Mammary epithelial cell (primary cell): ENCODE results near the gene KLHL2.
"Not testable (repeated sequence)": the region's sequence is repeated elsewhere in the genome, so short reads cannot be mapped to it uniquely, and the experiment has no call there.

Experiments used
- EZH2 ChIP-seq: IDR thresholded peaks from 2 replicates; pipeline ENCODE4 v1.6.1; 2012; ENCODE audit warnings: low read length, inconsistent platforms, borderline replicate concordance
- TF ChIP-seq, protein P1 (sequence below), 2 donors: IDR thresholded peaks in 1 of 2; conservative IDR thresholded peaks in 1 of 2; 2 replicates each; pipeline ENCODE4 v1.5.1; 2011 to 2012; ENCODE audit warnings: inconsistent platforms in 2 of 2, low read length in 2 of 2, mild to moderate bottlenecking in 2 of 2, control low read depth in 1 of 2, low read depth in 1 of 2; ENCODE audit not compliant: insufficient read depth in 1 of 2; ENCODE audit errors: extremely low read depth in 1 of 2

DNA sequence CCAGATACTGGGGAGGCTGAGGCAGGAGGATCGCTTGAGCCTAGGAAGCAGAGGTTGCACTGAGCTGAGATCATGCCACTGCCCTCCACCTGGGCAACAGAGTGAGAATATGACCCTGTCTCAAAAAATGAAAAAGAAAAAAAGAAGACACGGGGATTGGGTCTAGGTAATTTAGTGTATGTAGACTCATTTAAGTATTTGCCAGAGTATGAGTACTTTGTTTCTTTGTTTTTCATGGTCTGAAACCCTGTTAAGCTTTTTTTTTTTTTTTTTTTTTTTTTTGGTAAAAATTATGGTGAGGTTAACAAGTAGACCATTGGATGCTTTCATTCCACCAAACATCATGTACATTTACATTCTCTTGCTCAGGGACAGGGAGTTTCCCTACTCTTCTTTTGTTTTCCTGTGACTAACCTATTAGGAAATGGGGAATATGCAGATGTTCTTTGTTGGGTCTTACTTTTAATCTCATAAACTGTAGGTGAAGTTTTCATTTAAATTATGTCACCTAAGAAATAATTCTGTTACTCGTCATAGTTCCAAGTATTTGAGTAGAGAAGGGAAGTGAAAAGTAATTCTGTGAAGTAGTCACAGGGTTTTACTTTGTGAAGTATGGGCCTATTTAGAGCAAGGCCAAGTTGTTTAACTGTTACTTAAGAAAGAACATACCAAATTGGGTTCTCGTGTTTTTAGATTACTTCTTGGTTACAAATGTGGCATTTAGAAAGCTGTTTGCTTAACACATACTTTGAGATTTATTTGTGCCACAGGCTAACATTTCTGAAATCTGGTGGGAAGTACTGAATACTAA lies 25.5 kb downstream of the KLHL2 start:
- TF ChIP-seq EZH2, result not testable (repeated sequence)
- TF ChIP-seq, protein P1, sequence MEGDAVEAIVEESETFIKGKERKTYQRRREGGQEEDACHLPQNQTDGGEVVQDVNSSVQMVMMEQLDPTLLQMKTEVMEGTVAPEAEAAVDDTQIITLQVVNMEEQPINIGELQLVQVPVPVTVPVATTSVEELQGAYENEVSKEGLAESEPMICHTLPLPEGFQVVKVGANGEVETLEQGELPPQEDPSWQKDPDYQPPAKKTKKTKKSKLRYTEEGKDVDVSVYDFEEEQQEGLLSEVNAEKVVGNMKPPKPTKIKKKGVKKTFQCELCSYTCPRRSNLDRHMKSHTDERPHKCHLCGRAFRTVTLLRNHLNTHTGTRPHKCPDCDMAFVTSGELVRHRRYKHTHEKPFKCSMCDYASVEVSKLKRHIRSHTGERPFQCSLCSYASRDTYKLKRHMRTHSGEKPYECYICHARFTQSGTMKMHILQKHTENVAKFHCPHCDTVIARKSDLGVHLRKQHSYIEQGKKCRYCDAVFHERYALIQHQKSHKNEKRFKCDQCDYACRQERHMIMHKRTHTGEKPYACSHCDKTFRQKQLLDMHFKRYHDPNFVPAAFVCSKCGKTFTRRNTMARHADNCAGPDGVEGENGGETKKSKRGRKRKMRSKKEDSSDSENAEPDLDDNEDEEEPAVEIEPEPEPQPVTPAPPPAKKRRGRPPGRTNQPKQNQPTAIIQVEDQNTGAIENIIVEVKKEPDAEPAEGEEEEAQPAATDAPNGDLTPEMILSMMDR (conservative IDR thresholded peaks at IDR 0.05 in 1 of 2, IDR thresholded peaks at IDR 0.05 in 1 of 2; ENCODE audit: extremely low read depth in 1 of 2, insufficient read depth in 1 of 2, low read depth in 1 of 2, low read length in 2 of 2), result not testable (repeated sequence)
